Endothelial cell of umbilical vein (primary cell): Measurements from ENCODE around the gene PLEKHA6.

Experiments used
- EZH2 ChIP-seq: IDR thresholded peaks from 2 replicates; pipeline ENCODE4 v1.6.1; 2012; ENCODE audit warnings: borderline replicate concordance, low read depth, mild to moderate bottlenecking, moderate library complexity, low read length, inconsistent platforms; ENCODE audit not compliant: severe bottlenecking
- POLR2A ChIP-seq: IDR thresholded peaks from 2 replicates; pipeline ENCODE4 v1.6.1; 2012; ENCODE audit warnings: low read depth, mild to moderate bottlenecking, control low read depth, low read length
- POLR2AphosphoS5 ChIP-seq: IDR thresholded peaks from 2 replicates; pipeline ENCODE4 v1.6.1; 2012; ENCODE audit warnings: low read depth, mild to moderate bottlenecking, control low read depth, low read length, moderate library complexity; ENCODE audit not compliant: insufficient read depth
- TF ChIP-seq, protein P1 (sequence below), 2 donors: IDR thresholded peaks; 1 replicate in 1 of 2; 2 replicates in 1 of 2; pipeline ENCODE4 v1.5.1; 2011; ENCODE audit warnings: low read length in 2 of 2, mild to moderate bottlenecking in 2 of 2, moderate library complexity in 2 of 2, control low read depth in 1 of 2, inconsistent platforms in 1 of 2, low read depth in 1 of 2; ENCODE audit not compliant: insufficient read depth in 1 of 2; ENCODE audit errors: extremely low read depth in 1 of 2

DNA sequence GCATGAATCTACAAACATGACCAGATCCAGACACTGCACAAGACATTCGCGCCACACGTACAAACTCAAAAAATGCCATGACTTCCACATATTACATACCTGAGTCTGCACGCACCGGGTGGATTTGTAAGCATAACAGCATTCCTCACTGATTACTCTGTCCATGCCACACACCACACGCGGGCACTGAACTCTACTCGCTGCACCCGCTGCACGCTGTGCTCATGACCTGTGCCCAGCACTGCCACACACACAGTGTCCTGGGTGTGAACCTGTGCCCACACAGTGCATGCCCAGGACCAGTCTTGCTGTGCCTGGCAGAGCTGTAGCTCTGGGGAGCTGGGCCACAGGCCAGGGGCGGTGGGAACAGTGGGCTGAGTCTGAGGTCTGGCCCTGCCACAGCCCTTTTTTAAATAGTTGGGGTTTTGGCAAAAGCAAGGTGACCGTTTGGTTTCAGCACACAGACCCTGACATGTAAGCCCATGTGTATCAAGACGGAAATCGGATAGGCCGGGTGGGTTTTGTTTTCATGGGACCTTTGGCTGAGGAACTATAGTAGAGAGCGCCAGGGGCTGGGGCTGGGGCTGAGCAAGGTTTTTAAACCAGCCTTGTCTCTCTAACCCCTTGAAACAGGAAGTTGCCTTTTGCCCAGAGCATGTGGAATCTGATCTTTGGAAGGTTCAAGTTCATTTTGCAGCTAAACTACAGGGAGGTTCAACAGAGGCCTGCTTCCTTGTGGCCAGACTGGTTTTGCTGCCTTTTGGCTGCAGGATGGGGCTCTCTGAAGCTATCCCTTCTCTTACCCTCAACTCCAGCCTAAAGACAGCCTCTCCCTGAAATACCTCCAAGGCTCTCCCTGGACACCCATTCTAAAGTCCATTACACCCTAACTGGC is 133.6 kb downstream of the PLEKHA6 start:
- TF ChIP-seq, protein P1, sequence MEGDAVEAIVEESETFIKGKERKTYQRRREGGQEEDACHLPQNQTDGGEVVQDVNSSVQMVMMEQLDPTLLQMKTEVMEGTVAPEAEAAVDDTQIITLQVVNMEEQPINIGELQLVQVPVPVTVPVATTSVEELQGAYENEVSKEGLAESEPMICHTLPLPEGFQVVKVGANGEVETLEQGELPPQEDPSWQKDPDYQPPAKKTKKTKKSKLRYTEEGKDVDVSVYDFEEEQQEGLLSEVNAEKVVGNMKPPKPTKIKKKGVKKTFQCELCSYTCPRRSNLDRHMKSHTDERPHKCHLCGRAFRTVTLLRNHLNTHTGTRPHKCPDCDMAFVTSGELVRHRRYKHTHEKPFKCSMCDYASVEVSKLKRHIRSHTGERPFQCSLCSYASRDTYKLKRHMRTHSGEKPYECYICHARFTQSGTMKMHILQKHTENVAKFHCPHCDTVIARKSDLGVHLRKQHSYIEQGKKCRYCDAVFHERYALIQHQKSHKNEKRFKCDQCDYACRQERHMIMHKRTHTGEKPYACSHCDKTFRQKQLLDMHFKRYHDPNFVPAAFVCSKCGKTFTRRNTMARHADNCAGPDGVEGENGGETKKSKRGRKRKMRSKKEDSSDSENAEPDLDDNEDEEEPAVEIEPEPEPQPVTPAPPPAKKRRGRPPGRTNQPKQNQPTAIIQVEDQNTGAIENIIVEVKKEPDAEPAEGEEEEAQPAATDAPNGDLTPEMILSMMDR (IDR thresholded peaks at IDR 0.05; ENCODE audit: extremely low read depth in 1 of 2, insufficient read depth in 1 of 2, low read depth in 1 of 2, low read length in 2 of 2) = no peak
- TF ChIP-seq EZH2 = no peak
- TF ChIP-seq POLR2A = no peak
- TF ChIP-seq POLR2AphosphoS5 = no peak
